ENCODE data around the gene BHLHA15.

BHLHA15 gene

DNA sequence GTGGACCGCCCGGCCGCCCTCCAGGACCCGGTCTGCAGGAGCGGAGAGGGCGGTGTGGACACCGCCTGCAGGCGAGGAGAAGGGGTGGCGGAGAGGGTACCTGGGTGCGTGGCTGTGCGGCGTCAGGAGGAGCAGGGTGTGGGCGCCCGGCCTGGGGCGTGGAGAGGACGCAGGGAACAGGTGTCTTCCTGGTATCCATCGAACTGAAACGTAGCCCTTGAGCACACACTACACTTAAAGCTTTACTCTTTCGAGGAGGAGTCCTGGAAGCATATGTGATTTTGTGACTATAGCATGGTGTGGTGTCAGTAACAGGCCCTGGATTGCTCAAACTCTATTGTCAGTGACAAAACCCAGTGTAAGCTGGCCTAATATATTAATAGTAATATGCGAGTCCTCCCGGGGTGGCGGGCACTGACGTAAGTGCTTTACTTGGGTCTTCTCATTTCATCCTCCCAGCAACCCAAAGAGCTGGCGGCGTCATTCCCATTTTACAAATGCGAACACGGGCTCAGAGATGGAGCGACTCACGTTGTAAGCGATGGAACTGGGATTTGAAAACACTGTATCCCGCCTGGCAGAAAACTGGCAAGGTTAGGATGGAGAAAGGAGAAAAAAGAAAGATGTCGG, 41.3 kb downstream of the BHLHA15 start:
- Histone ChIP-seq H3K27me3 (ENCODE audit: insufficient read depth, low read length) (no peaks in the 10 kb centered on the region), H3K4ac (ENCODE audit: low read depth, low read length) (peak overlapping the region; percentile 33), H2BK12ac (ENCODE audit: low read length) (no peak overlapping the region), H3K4me1 (ENCODE audit: control insufficient read depth in 1 of 2, insufficient read depth in 2 of 2, low read length in 2 of 2) (peaks cover 3 to 9% of the 10 kb centered on the region in 2 experiments), H3K4me3 (ENCODE audit: low read depth, low read length) (peak overlapping the region; percentile 99), H2BK5ac (ENCODE audit: low read depth, low read length, poor library complexity) (no peak overlapping the region), H2AFZ (ENCODE audit: insufficient read depth, low read length, poor library complexity) (peak overlapping the region; percentile 90), H3K9ac (ENCODE audit: low read length) (peak overlapping the region; percentile 87), H3K23ac (ENCODE audit: low read length) (no peak overlapping the region), H3K79me2 (ENCODE audit: control insufficient read depth, insufficient read depth, low read length, poor library complexity) (peaks cover 6% of the 10 kb centered on the region), H4K8ac (ENCODE audit: low read depth, low read length) (peak overlapping the region; percentile 81), H3K9me3 (ENCODE audit: insufficient read depth, low read depth, low read length) (no peaks in the 10 kb centered on the region), H3K4me2 (ENCODE audit: low read length) (peak overlapping the region; percentile 87), H2BK120ac (ENCODE audit: insufficient read depth, low read length, poor library complexity) (no peak overlapping the region), H3K18ac (ENCODE audit: low read length) (peak overlapping the region; percentile 65), H3K79me1 (ENCODE audit: low read length) (peaks cover 6% of the 10 kb centered on the region), H3K36me3 (ENCODE audit: control insufficient read depth in 1 of 2, insufficient read depth in 2 of 2, low read length in 2 of 2) (peaks cover 2 to 3% of the 10 kb centered on the region in 2 experiments), H2AK5ac (ENCODE audit: low read length) (no peak overlapping the region), H3K14ac (ENCODE audit: low read length) (peak overlapping the region; percentile 78), H4K12ac (ENCODE audit: low read depth, low read length) (peak overlapping the region; percentile 92), H4K91ac (ENCODE audit: low read depth, low read length) (peak overlapping the region; percentile 72), H3K27ac (ENCODE audit: low read depth, low read length) (no peak overlapping the region)
- DNase-seq = no peak
- WGBS (ENCODE audit: extremely low coverage, insufficient coverage, insufficient read length) = no CpG with 5 or more reads among the region's 32 CpGs

DNA sequence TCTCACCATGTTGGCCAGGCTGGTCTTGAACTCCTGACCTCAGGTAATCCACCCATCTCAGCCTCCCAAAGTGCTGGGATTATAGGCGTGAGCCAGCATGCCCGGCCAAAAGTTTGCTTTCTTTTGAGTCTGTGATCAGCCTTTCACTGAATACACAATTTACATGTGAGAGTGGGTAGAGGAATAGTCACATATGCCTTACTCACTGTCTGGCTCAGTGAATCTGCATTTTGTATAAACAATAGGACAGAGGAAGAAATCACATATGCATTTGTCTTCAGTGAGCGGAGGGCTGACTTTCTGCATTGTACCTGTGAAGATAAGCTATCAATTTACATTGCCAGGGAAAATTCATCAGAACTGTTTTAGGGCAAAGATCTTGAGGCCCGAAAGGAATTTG, 43.3 kb downstream of the BHLHA15 start:
- Histone ChIP-seq H4K91ac (ENCODE audit: low read depth, low read length) (no peak overlapping the region), H3K27me3 (ENCODE audit: insufficient read depth, low read length) (no peaks in the 10 kb centered on the region), H3K18ac (ENCODE audit: low read length) (no peak overlapping the region), H3K9ac (ENCODE audit: low read length) (no peak overlapping the region), H2BK5ac (ENCODE audit: low read depth, low read length, poor library complexity) (no peak overlapping the region), H3K23ac (ENCODE audit: low read length) (no peak overlapping the region), H4K8ac (ENCODE audit: low read depth, low read length) (no peak overlapping the region), H2BK12ac (ENCODE audit: low read length) (no peak overlapping the region), H2BK120ac (ENCODE audit: insufficient read depth, low read length, poor library complexity) (no peak overlapping the region), H4K12ac (ENCODE audit: low read depth, low read length) (no peak overlapping the region), H3K4me3 (ENCODE audit: low read depth, low read length) (no peak overlapping the region), H3K9me3 (ENCODE audit: insufficient read depth, low read depth, low read length) (no peaks in the 10 kb centered on the region), H3K14ac (ENCODE audit: low read length) (no peak overlapping the region), H2AK5ac (ENCODE audit: low read length) (no peak overlapping the region), H3K79me1 (ENCODE audit: low read length) (peaks cover 6% of the 10 kb centered on the region), H3K79me2 (ENCODE audit: control insufficient read depth, insufficient read depth, low read length, poor library complexity) (peaks cover 6% of the 10 kb centered on the region), H2AFZ (ENCODE audit: insufficient read depth, low read length, poor library complexity) (no peak overlapping the region), H3K36me3 (ENCODE audit: control insufficient read depth in 1 of 2, insufficient read depth in 2 of 2, low read length in 2 of 2) (peaks cover 3 to 4% of the 10 kb centered on the region in 2 experiments), H3K27ac (ENCODE audit: low read depth, low read length) (no peak overlapping the region), H3K4me2 (ENCODE audit: low read length) (no peak overlapping the region), H3K4me1 (ENCODE audit: control insufficient read depth in 1 of 2, insufficient read depth in 2 of 2, low read length in 2 of 2) (peaks cover 3 to 9% of the 10 kb centered on the region in 2 experiments), H3K4ac (ENCODE audit: low read depth, low read length) (no peak overlapping the region)
- WGBS (ENCODE audit: extremely low coverage, insufficient coverage, insufficient read length) = no CpG with 5 or more reads among the region's 4 CpGs
- DNase-seq = no peak

GRCh38 chr7:98254951-98255610, 43.8 kb downstream of the BHLHA15 start:
- Histone ChIP-seq H3K23ac (ENCODE audit: low read length) (no peak overlapping the region), H3K27me3 (ENCODE audit: insufficient read depth, low read length) (no peaks in the 10 kb centered on the region)
- no CpG with 5 or more reads among the region's 11 CpGs for WGBS (ENCODE audit: extremely low coverage, insufficient coverage, insufficient read length)

GRCh38 chr7:98256431-98256830, 45.2 kb downstream of the BHLHA15 start:
- Histone ChIP-seq H3K9me3 (ENCODE audit: insufficient read depth, low read depth, low read length) (peaks cover 2% of the 10 kb centered on the region), H2AK5ac (ENCODE audit: low read length) (no peak overlapping the region), H4K91ac (ENCODE audit: low read depth, low read length) (no peak overlapping the region), H2BK5ac (ENCODE audit: low read depth, low read length, poor library complexity) (no peak overlapping the region), H3K4me2 (ENCODE audit: low read length) (no peak overlapping the region), H3K36me3 (ENCODE audit: control insufficient read depth in 1 of 2, insufficient read depth in 2 of 2, low read length in 2 of 2) (peaks cover 6 to 7% of the 10 kb centered on the region in 2 experiments), H3K14ac (ENCODE audit: low read length) (no peak overlapping the region), H3K18ac (ENCODE audit: low read length) (no peak overlapping the region), H2BK120ac (ENCODE audit: insufficient read depth, low read length, poor library complexity) (no peak overlapping the region), H4K12ac (ENCODE audit: low read depth, low read length) (no peak overlapping the region), H3K4me3 (ENCODE audit: low read depth, low read length) (no peak overlapping the region), H3K27ac (ENCODE audit: low read depth, low read length) (no peak overlapping the region), H3K9ac (ENCODE audit: low read length) (no peak overlapping the region), H4K8ac (ENCODE audit: low read depth, low read length) (no peak overlapping the region), H3K4me1 (ENCODE audit: control insufficient read depth in 1 of 2, insufficient read depth in 2 of 2, low read length in 2 of 2) (peaks cover 4 to 5% of the 10 kb centered on the region in 2 experiments), H3K79me2 (ENCODE audit: control insufficient read depth, insufficient read depth, low read length, poor library complexity) (peaks cover 6% of the 10 kb centered on the region), H3K79me1 (ENCODE audit: low read length) (peaks cover 6% of the 10 kb centered on the region), H2BK12ac (ENCODE audit: low read length) (no peak overlapping the region), H2AFZ (ENCODE audit: insufficient read depth, low read length, poor library complexity) (no peak overlapping the region), H3K4ac (ENCODE audit: low read depth, low read length) (no peak overlapping the region), H3K27me3 (ENCODE audit: insufficient read depth, low read length) (no peaks in the 10 kb centered on the region), H3K23ac (ENCODE audit: low read length) (no peak overlapping the region)
- no peak for DNase-seq
- no CpG with 5 or more reads among the region's 7 CpGs for WGBS (ENCODE audit: extremely low coverage, insufficient coverage, insufficient read length)

More at GRCh38 chr7:98254951-98255610, 43.8 kb downstream of the BHLHA15 start:
- Histone ChIP-seq H4K91ac (ENCODE audit: low read depth, low read length) (no peak overlapping the region), H2AK5ac (ENCODE audit: low read length) (no peak overlapping the region), H4K12ac (ENCODE audit: low read depth, low read length) (no peak overlapping the region), H3K14ac (ENCODE audit: low read length) (no peak overlapping the region), H3K4ac (ENCODE audit: low read depth, low read length) (no peak overlapping the region), H3K27ac (ENCODE audit: low read depth, low read length) (no peak overlapping the region), H3K79me2 (ENCODE audit: control insufficient read depth, insufficient read depth, low read length, poor library complexity) (peaks cover 6% of the 10 kb centered on the region), H3K4me3 (ENCODE audit: low read depth, low read length) (no peak overlapping the region), H2BK120ac (ENCODE audit: insufficient read depth, low read length, poor library complexity) (no peak overlapping the region), H3K36me3 (ENCODE audit: control insufficient read depth in 1 of 2, insufficient read depth in 2 of 2, low read length in 2 of 2) (peaks cover 3 to 4% of the 10 kb centered on the region in 2 experiments), H3K79me1 (ENCODE audit: low read length) (peaks cover 6% of the 10 kb centered on the region), H2BK5ac (ENCODE audit: low read depth, low read length, poor library complexity) (no peak overlapping the region), H2BK12ac (ENCODE audit: low read length) (no peak overlapping the region), H3K9ac (ENCODE audit: low read length) (no peak overlapping the region), H3K4me1 (ENCODE audit: control insufficient read depth in 1 of 2, insufficient read depth in 2 of 2, low read length in 2 of 2) (peaks cover 5 to 9% of the 10 kb centered on the region in 2 experiments), H3K18ac (ENCODE audit: low read length) (no peak overlapping the region), H4K8ac (ENCODE audit: low read depth, low read length) (no peak overlapping the region), H3K4me2 (ENCODE audit: low read length) (no peak overlapping the region), H2AFZ (ENCODE audit: insufficient read depth, low read length, poor library complexity) (no peak overlapping the region), H3K9me3 (ENCODE audit: insufficient read depth, low read depth, low read length) (no peaks in the 10 kb centered on the region)
- no peak for DNase-seq
